Mucosa of descending colon (tissue), 3 donors: ENCODE data around the gene MYO6. TPM values are rescaled to one million over a fixed set of nuclear protein-coding genes. Genes with fewer than 3 reads are reported as not detected.

ENCODE experiments used
- ATAC-seq: fragments of 200-7000 bp; cut with Tn5 transposase; one replicate; pipeline ENCODE4 v1.9.1; 2020; ENCODE audit warnings: mild to moderate bottlenecking, moderate library complexity
- DNase-seq, 3 donors: peaks; one replicate each; pipeline ENCODE4 v3.0.0-alpha.2; 2020
- H3K36me3 ChIP-seq: fragments of 200-600 bp; one replicate; pipeline ENCODE4 v1.8.0; 2021; ENCODE audit warnings: low read depth, mild to moderate bottlenecking
- H3K4me1 ChIP-seq: fragments of 200-600 bp; one replicate; pipeline ENCODE4 v1.8.0; 2021; ENCODE audit warnings: low read depth, mild to moderate bottlenecking
- H3K4me3 ChIP-seq: fragments of 200-600 bp; one replicate; pipeline ENCODE4 v1.8.0; 2021; ENCODE audit warnings: mild to moderate bottlenecking
- H3K9me3 ChIP-seq: fragments of 200-600 bp; one replicate; pipeline ENCODE4 v1.8.0; 2021; ENCODE audit warnings: mild to moderate bottlenecking
- CTCF ChIP-seq: fragments of 200-600 bp; IDR thresholded peaks from one replicate; pipeline ENCODE4 v1.8.0; 2022; ENCODE audit warnings: antibody characterized with exemption, mild to moderate bottlenecking
- intact Hi-C, 2 donors: fragments of 100-400 bp; cut with DNase I in 1 of 2; cut with micrococcal nuclease in 1 of 2; formaldehyde crosslinking; loops; one replicate each; pipeline versions ENCODE4 v1.11.0 to v1.11.1; 2022; cut with DNase I, micrococcal nuclease
- total RNA-seq, 3 donors: library from RNA; stranded (reverse); fragmentation: NEBNext Ultra II Directional in 2 of 3; extraction: Animal tissue kit (Norgen Biotek cat#: 25700) in 2 of 3; gene quantifications; one replicate each; pipeline versions ENCODE4 v1.2.1 to v1.2.4, GENCODE V29; 2021 to 2023
- donor health status: DM: no; HTN: no; CAD: no; lungs with moderate emphysema.
- donor health status: DM: no; HTN: no; CAD: no.
- donor health status: DM: no; HTN: yes; CAD: no.

The MYO6 gene
- total RNA-seq, 3 donors from 2014 or later: 37.6 to 69.2 (median 59.7) TPM

DNA sequence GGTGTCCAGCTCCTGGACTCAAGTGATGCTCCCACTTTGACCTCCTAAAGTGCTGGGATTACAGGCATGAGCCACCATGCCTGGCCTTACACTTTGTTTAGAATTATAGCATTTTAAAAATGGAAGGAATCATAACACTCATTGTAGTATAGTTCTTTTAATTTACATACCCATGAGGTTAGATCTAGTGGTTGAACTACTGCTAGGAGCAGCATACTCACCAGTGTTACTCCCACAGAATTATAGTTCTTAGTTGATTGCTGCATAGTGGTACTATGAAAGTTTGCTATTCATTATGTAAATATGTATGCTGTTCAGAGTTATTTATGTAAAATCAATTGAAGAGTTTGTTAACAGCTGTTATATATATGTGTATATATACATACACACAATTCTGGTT, 85.4 kb downstream of the MYO6 start:
- Histone ChIP-seq H3K4me3 (no peak overlapping the region), H3K9me3 (no peaks in the 10 kb centered on the region), H3K4me1 (no peaks in the 10 kb centered on the region), H3K36me3 (no peaks in the 10 kb centered on the region)
- no peak for TF ChIP-seq CTCF
- no peak for ATAC-seq
- no peak for DNase-seq
- intact Hi-C loops: no loop called here

DNA sequence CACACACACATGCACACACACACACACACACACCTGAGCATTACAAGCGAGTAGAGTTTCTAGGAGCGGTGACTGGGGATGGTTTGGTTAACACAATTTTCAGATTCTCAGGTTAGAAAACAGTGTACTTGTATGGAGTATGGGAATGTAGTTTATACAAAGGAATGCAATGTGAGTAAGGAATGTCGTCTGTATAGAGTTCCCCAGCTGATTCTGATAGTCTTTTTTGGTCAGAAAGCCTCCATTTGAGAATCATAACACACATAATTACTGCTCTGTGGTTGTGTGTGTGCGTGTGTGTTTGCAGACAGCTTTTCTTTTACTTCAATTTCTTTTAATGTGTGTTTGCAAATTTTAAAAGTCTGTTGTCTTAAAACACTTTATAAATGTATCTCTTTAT, 93.2 kb downstream of the MYO6 start:
- intact Hi-C loops: no loop called here
- TF ChIP-seq CTCF: no peak
- Histone ChIP-seq H3K9me3 (no peaks in the 10 kb centered on the region), H3K36me3 (no peaks in the 10 kb centered on the region), H3K4me3 (no peak overlapping the region), H3K4me1 (no peaks in the 10 kb centered on the region)
- DNase-seq: no peak
- no peak for ATAC-seq

GRCh38 chr6:75842732-75843131, 93.7 kb downstream of the MYO6 start:
- no peaks in the 10 kb centered on the region for H3K9me3 ChIP-seq
- no peaks in the 10 kb centered on the region for H3K36me3 ChIP-seq
- DNase-seq (no peak), ATAC-seq (no peak)
- H3K4me3 ChIP-seq: no peak overlapping the region
- intact Hi-C loops: no loop called here
- TF ChIP-seq CTCF: no peak
- no peaks in the 10 kb centered on the region for H3K4me1 ChIP-seq

GRCh38 chr6:75843396-75843795, 94.4 kb downstream of the MYO6 start:
- no peak for ATAC-seq
- DNase-seq: no peak
- no peaks in the 10 kb centered on the region for H3K36me3 ChIP-seq

DNA sequence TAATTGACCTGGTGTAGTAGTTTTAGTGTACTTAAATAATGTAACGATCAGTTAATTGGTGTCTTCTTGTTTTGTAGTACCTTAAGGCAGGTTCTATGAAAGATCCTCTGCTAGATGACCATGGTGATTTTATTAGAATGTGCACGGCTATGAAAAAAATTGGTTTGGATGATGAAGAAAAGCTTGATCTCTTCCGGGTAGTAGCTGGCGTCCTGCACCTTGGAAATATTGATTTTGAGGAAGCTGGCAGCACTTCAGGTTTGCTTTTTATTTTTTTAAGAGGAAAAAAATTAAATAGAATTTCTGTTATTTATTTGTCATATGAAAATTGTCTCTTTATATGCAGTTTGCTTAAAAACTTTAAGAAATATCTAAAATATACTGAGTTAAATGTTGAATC, 99.2 kb downstream of the MYO6 start:
- intact Hi-C loops: no loop called here

More at GRCh38 chr6:75843396-75843795, 94.4 kb downstream of the MYO6 start:
- intact Hi-C loops: no loop called here
- TF ChIP-seq CTCF: no peak
- H3K4me3 ChIP-seq: no peak overlapping the region
- no peaks in the 10 kb centered on the region for H3K4me1 ChIP-seq
- no peaks in the 10 kb centered on the region for H3K9me3 ChIP-seq

More for the DNA sequence above, 99.2 kb downstream of the MYO6 start:
- ATAC-seq: no peak
- peaks cover 17% of the 10 kb centered on the region for H3K4me1 ChIP-seq
- TF ChIP-seq CTCF: no peak
- no peak overlapping the region for H3K4me3 ChIP-seq
- no peaks in the 10 kb centered on the region for H3K9me3 ChIP-seq
- no peak for DNase-seq
- H3K36me3 ChIP-seq: no peaks in the 10 kb centered on the region
